GM12801 (cell line): ENCODE results near the gene MCTP2.

Experiments used
- TF ChIP-seq, protein P1 (sequence below): IDR thresholded peaks from one replicate; pipeline ENCODE4 v1.5.1; 2011; ENCODE audit warnings: control low read depth; ENCODE audit not compliant: insufficient read length; ENCODE audit errors: extremely low read depth

Gene MCTP2

DNA sequence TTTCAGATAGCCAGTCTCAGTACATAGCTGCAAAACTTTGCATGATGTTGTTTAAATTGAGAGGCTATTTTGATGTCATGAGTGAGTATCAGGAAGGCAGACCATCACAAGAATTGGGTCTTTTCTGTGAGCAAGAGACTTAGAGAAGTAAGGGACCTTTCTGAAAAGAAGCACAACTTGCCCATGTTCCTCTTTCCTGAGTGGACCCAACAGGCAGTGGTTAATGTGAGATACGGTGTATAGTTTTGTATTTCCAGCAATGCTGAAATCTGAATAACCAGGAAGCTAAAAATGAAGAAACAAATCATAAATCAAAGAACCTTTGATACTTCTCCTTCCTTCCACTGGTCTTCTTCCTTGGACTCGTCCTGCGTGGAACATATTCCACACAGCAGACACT lies 25.1 kb downstream of the MCTP2 start:
- TF ChIP-seq, protein P1, sequence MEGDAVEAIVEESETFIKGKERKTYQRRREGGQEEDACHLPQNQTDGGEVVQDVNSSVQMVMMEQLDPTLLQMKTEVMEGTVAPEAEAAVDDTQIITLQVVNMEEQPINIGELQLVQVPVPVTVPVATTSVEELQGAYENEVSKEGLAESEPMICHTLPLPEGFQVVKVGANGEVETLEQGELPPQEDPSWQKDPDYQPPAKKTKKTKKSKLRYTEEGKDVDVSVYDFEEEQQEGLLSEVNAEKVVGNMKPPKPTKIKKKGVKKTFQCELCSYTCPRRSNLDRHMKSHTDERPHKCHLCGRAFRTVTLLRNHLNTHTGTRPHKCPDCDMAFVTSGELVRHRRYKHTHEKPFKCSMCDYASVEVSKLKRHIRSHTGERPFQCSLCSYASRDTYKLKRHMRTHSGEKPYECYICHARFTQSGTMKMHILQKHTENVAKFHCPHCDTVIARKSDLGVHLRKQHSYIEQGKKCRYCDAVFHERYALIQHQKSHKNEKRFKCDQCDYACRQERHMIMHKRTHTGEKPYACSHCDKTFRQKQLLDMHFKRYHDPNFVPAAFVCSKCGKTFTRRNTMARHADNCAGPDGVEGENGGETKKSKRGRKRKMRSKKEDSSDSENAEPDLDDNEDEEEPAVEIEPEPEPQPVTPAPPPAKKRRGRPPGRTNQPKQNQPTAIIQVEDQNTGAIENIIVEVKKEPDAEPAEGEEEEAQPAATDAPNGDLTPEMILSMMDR, result no peak

GRCh38 chr15:94258246-94258645 lies 26.9 kb downstream of the MCTP2 start:
- TF ChIP-seq, protein P1, result no peak

DNA sequence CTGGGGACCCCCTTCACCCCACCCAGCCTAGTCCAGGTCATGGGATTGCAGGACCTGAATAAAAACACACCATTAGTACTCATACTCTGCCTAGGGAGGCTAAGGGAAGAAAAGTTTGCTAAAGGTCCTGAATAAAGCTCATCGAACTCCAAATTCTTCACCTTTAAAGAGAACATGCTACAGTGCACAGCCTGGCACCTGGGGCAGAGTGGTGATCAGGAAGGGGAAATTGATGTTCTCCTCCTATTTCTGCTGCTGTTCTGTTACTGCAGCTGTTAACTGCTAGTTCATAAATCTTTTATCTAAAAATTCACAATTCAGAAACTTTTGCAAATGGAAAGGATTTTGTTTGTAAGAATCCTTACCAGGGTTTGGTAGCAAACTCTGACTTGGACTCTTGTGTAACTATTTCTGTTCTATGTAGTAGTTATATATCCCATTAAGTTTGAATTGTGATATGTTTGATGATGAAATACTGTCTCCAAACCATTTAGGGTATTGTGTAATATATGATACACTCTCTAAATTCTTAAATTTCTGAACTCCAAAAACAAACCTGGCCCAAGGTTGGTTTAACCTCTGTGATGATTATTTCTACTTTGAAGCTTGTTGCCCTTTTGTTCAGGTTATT lies 27.9 kb downstream of the MCTP2 start:
- TF ChIP-seq, protein P1, result no peak

GRCh38 chr15:94259863-94260262 lies 28.5 kb downstream of the MCTP2 start:
- TF ChIP-seq, protein P1, result no peak

DNA sequence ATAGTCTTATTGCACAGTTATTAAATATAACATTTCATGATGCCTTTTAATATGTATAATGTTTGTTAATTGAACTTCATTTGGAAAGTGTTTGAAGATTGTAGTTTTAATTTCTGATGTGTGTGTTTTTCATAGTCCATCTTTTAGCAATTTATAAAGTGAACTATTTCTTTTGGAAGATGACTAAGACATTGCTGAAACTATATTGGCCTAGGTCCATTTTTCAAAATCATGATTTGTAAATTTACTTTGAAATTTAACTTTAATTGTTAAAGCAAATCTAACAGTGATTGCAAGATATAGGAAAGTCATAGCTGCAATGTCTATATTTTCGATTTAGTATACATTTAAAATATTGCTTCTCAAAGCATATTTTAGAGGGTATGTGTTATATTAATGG lies 30.8 kb downstream of the MCTP2 start:
- TF ChIP-seq, protein P1, result no peak

GRCh38 chr15:94263341-94264273 lies 32.2 kb downstream of the MCTP2 start:
- TF ChIP-seq, protein P1, result no peak

DNA sequence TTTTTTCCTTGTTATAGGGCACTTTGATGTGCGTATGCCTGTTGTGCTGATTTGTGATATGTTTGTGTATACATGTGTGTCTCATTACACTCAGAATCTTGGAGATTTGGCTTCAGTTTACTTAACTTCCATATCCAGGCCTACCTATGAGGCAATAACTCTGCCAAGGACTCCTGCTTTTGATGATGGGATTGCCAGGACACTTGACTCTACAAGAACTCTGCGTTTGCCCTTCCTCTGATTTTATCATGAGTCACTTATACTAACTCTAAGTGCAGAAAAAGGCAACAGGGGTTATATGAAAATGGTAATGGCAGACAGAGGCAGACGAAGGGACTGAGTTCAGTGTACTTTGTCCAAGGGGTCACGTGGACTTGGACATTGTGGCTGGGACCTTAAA lies 33.6 kb downstream of the MCTP2 start:
- TF ChIP-seq, protein P1, result no peak
